ENCODE measurements around the gene STPG4.

- TF ChIP-seq CTCF (IDR thresholded peaks at IDR 0.05) (no peak), POLR2A (IDR thresholded peaks at IDR 0.05) (no peak)
These were observed 111.8 kb downstream of the STPG4 start for GRCh38 chr2:47043142-47043890.

All from transverse colon (tissue), 3 donors.